ENCODE data around the gene SLC16A12.

Gene SLC16A12

DNA sequence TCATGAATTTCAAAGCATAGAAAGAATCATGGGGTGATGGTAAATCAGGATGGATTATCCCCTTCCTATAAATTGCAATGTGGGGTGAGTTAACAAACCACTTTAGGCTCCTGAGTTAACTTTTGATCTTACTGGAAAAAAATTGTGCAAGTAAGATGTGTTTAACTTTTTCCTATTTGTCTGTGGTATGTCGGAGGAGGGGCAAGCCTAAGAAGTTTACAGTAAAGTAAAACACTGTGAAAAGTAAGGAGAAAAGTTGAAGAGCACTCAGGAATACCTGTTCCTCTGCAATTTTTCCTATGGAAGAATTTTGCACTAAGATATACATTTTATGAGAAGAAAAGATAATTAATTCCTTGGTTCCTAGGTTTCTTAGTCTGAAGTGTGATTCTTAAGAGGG is 76.6 kb downstream of the SLC16A12 start:
- TF ChIP-seq TAF1 (IDR thresholded peaks at IDR 0.05; ENCODE audit: borderline replicate concordance, insufficient read depth, low read length) (no peak), POLR2AphosphoS5 (IDR thresholded peaks at IDR 0.05; ENCODE audit: low read depth, low read length) (no peak), REST (IDR thresholded peaks at IDR 0.05; ENCODE audit: insufficient read depth in 1 of 2, low read depth in 2 of 2, low read length in 2 of 2) (no peak), SIN3A (IDR thresholded peaks at IDR 0.05; ENCODE audit: borderline replicate concordance, insufficient read depth, low read length) (no peak), FOXP2 (optimal IDR thresholded peaks at IDR 0.05; ENCODE audit: borderline replicate concordance, extremely low read depth, extremely low read length, insufficient read depth) (no peak)

DNA sequence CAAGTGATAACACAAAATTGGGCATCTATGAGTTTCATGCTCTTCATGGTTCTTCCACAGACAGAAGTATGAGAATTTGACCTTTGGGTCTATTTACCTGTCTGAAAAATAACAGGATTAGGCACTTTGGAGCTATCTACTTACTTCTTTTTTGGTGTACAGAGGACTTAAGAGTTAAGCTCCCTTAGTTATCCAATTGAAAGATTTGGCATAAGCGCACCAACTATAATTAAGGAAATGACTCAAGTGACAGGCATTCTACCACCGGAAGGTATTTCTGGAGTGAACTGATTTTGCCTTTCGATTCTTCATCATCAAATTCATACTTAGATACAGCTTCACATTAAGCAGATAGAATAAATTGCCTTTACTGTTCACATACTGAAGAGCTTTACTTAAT is 77.1 kb downstream of the SLC16A12 start:
- no peak for TF ChIP-seq SIN3A (IDR thresholded peaks at IDR 0.05; ENCODE audit: borderline replicate concordance, insufficient read depth, low read length)
- no peak for TF ChIP-seq REST (IDR thresholded peaks at IDR 0.05; ENCODE audit: insufficient read depth in 1 of 2, low read depth in 2 of 2, low read length in 2 of 2)
- no peak for TF ChIP-seq FOXP2 (optimal IDR thresholded peaks at IDR 0.05; ENCODE audit: borderline replicate concordance, extremely low read depth, extremely low read length, insufficient read depth)
- no peak for TF ChIP-seq POLR2AphosphoS5 (IDR thresholded peaks at IDR 0.05; ENCODE audit: low read depth, low read length)
- no peak for TF ChIP-seq TAF1 (IDR thresholded peaks at IDR 0.05; ENCODE audit: borderline replicate concordance, insufficient read depth, low read length)

DNA sequence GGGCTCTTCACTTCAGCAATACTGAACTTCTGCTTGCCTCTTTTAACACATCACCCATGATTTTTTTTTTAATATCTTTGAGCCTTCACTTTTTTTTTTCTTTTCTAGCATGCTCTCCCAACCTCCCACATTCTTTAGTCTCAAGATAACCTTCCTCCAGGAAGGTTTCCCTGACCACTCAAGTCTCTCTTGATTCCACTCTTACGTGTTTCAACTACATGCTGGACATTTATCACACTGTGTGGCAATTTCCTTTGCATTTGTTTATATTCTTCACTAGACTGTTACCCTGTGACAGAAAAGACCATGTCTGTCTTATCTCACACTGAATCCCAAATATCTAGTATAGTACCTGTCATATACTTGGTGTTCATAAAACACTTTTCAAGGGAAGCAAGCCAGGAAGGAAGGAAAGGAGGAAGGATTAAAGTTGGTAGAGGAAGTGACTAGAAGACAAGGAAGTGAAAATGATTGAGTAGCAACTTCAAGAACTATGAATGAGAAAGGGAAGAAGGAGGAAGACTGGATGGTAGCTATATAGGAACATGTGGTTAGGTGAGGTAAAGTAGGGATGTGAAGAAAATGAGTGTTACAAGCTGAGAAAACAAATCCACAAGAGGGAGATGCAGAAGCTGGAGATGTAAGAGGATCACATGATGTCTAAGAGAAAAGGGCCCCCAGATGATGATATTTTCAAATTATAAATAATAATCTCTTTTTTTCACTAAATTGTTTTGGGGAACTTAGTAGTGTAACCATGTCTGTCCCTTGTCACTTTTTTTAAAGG is 80.6 kb downstream of the SLC16A12 start:
- TF ChIP-seq SIN3A (IDR thresholded peaks at IDR 0.05; ENCODE audit: borderline replicate concordance, insufficient read depth, low read length) (no peak), TAF1 (IDR thresholded peaks at IDR 0.05; ENCODE audit: borderline replicate concordance, insufficient read depth, low read length) (no peak), POLR2AphosphoS5 (IDR thresholded peaks at IDR 0.05; ENCODE audit: low read depth, low read length) (no peak), REST (IDR thresholded peaks at IDR 0.05; ENCODE audit: insufficient read depth in 1 of 2, low read depth in 2 of 2, low read length in 2 of 2) (no peak), FOXP2 (optimal IDR thresholded peaks at IDR 0.05; ENCODE audit: borderline replicate concordance, extremely low read depth, extremely low read length, insufficient read depth) (no peak)

- no peak for TF ChIP-seq FOXP2 (optimal IDR thresholded peaks at IDR 0.05; ENCODE audit: borderline replicate concordance, extremely low read depth, extremely low read length, insufficient read depth)
- no peak for TF ChIP-seq TAF1 (IDR thresholded peaks at IDR 0.05; ENCODE audit: borderline replicate concordance, insufficient read depth, low read length)
- no peak for TF ChIP-seq SIN3A (IDR thresholded peaks at IDR 0.05; ENCODE audit: borderline replicate concordance, insufficient read depth, low read length)
- TF ChIP-seq POLR2AphosphoS5 (IDR thresholded peaks at IDR 0.05; ENCODE audit: low read depth, low read length), result no peak
- no peak for TF ChIP-seq REST (IDR thresholded peaks at IDR 0.05; ENCODE audit: insufficient read depth in 1 of 2, low read depth in 2 of 2, low read length in 2 of 2)
These were observed 83.2 kb downstream of the SLC16A12 start for GRCh38 chr10:89452193-89452592.

All from PFSK-1 (cell line).